8988T (cell line): ENCODE measurements around the gene SPHK1.

Source experiments
- DNase-seq: peaks from one replicate; pipeline ENCODE4 v3.0.0; 2011

Gene SPHK1

DNA sequence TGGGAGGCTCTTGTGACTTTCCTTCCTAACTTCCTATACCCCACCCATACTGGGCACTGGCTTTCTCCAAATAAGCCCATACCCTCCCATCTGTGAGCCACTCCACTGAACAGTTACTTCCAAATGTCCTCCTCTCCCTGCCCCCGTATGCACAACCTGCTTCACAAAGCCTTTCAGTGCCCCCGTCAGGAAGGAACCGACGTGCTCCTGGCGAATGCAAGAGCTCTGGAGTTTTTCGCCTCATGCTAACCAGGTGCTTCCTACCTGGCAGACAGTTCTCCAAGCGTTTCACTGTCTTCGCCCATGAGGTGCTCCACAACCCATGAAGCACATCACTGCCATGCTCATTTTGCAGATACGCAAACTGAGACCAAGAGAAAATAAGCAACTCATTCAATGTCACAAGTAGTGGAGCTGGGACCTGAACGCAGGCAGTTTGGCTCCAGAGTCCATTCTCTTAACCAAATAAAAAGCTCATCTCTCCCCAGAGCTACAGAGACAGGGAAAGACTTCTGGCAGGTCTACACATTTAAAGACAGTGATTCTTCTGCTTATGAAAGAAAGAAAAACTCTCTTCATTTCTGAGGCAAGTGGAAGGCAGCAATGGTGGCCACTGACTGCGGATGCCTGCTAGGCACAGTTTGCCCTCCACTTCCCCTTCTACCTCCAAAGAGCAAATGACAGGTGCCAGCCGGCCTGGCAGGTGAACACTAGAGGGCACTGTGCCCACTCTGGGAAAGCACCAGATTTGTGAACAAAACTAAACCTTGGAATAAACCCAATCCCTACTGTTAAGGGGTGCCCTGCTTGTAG is 23.8 kb downstream of the SPHK1 start:
- DNase-seq, result no peak

GRCh38 chr17:76410328-76410965 is 26.0 kb downstream of the SPHK1 start:
- no peak for DNase-seq

DNA sequence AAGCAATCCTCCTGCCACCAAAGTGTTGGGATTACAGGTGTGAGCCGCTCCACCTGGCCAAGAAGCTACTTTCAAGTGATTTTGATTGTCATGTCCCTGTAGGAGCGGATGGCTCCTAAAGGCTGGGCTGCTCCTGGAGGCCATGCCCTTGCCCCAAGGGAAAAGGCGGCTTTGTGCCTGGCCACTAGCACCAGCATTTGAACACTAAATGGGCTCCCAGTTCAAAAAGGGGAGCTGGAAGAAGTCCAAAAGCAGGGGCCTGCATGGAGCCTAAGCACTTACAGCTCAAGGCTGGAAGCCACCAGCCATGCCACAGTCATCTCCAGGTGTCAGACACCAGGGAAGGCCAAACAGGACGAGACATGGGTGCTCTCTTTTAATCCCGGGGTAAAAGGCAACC is 26.8 kb downstream of the SPHK1 start:
- DNase-seq, result no peak

DNA sequence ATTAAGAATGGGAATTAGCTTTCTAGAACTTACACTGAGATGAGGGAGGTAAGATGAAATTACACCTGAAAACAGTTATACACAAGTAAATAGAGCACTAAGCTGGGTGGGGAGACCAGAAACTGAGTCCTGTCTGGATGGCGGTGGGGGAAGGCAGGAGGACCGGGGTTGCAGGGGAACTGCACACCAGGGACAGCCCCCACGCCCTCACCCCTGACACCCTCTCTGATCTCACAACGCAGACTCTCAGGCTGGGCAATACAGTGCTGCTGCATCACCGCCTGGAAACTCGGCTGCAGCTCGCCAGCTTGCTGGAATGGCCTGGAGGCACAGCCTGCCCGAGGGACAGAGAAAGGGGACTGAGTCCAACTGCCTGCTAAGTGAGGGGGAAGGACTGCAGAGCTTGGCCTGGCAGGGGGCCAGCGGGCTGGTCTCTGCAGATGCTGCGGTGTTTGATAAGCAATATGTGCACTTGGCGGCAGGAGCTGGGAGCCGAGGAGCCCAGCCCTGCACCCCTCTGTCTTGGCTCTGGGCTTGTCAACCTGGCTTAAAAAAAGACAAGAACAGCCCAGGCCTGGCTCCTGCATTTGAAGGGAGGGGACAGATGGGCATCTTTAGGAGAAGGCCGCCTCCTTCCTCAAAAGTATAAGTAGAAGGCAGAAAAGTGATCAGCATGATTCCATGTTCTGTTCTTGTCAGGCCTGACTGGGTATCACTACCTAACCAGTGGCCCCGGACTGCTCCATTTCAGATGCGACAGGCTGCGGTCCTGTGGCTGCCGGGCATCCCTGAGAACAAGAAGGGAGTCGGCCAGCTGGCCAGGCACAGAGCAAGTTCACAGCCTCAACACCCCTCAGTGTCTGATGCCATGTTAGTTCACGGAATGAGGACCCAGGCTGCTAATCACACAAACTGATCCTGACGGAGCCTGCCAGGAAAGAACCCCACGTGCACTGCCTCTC is 30.2 kb downstream of the SPHK1 start:
- no peak for DNase-seq

GRCh38 chr17:76415786-76416185 is 31.4 kb downstream of the SPHK1 start:
- no peak for DNase-seq

DNA sequence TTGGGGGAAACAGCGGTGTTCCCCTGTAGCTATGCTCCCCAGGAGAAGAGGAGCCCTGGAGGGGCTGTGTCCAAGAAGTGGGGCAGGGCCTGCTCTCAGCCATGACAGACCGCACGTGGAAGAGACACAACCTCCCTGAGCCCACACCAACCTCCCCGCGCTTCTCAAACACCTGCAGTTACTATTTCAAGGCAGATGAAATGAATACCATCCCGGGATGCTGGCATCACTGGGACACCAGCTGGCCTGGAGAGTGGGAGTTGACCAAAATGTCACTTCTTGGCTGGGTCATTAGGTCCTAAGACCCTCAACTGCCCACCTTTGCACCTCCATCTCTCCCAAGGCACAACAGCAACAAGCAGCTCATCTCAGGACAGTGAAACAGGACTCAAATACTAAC is 32.0 kb downstream of the SPHK1 start:
- no peak for DNase-seq

DNA sequence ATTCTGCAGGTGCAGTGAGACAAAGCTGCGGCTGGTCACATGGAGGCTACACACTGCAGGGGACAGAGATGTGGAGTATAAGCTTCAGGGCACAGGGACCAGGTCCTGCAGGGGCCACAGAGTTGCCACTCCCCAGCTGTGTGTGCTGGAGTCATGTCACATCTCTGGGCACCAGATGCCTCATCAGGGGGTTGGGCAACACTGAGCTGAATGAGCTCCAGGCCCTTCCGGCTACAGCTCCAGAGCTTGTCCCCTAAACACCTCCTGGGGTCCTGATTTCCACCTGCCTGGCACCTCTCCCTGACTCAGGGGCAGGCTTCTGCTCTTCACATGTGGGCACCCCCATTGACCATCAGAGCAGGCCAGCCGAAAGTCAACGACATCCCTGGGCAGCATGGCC is 32.5 kb downstream of the SPHK1 start:
- DNase-seq, result no peak

DNA sequence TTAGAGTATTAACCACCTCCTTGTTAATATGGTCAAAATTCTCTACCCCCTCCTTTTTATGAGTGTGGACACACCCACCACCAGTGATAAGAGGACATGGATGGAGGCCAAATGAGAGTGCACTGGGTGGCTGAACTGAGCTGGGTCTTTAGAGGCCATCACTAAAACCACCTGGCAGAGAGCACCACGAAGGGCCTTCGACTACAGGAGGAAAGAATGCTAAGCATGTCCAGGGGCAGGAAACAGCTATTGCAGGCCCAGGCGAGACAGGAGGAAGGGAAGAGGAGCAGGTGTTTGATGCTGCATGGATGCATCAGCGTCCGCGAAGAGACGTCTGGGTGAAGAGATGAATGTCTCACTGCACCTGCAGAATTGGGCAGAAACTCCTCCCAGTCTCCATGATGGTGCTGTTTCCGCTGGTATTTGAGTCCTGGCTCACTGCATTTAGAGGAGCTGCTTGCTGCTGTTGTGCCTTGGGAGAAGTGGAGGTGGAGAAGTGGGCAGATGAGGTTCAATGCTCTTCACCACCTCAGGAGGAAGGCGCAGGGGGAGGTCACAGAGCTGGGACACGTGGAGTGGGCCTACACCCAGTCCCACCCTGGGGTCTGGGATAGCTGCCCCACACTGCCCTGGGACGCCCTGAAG is 33.2 kb downstream of the SPHK1 start:
- no peak for DNase-seq

DNA sequence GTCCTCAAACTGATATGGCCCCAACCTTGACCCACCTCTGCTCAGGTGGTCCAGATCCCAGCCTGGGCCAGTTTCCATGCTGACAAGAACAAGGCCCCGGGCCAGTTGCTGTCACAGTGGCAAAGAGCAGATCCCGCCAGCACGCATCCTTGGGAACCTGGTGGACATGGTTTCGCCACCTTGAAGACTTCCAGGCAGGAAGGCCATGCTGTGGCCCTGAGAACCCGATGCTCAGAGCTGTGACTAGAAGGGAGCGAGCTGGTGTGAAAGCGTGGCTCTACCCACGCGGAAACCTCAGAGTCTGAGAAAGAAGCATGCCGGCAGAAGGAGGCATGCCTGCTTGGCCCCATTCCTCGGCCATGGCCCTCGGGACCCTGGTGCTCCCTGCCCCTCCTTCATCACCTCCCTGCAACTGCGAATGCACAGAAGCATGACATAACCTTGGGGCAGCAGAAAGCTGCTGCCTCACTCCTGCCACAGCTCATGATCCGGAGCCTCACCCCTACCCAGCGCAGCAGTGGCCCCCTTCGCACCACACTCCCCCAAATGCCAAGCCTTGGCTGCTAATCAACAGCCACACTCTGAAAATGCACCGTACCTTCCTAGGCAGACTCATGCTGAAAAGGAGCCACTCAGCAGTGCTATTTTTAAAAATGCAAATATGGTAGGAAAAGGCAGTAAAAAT is 35.3 kb downstream of the SPHK1 start:
- no peak for DNase-seq

- DNase-seq, result no peak
Observed at GRCh38 chr17:76420356-76421043, 36.1 kb downstream of the SPHK1 start.

DNA sequence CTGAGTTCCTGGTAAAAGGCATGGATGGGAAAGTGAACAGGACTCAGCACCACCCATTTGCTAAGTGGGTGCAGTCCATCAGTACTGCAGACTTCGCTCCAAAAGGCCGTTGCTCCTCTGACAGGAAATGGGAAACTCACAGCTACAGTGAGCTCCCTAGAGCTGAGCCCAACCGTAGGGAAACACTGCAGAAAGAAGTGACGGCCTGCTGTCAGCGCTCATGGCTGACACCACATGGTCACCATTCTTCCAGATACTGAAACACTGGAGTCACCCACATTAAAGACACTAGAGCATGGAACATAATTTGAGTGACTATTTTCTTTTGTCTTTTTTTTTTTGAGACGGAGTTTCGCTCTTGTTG is 36.6 kb downstream of the SPHK1 start:
- no peak for DNase-seq

- DNase-seq, result no peak
Observed at GRCh38 chr17:76422406-76422805, 38.0 kb downstream of the SPHK1 start.

- DNase-seq, result no peak
Observed at GRCh38 chr17:76422860-76423259, 38.5 kb downstream of the SPHK1 start.

DNA sequence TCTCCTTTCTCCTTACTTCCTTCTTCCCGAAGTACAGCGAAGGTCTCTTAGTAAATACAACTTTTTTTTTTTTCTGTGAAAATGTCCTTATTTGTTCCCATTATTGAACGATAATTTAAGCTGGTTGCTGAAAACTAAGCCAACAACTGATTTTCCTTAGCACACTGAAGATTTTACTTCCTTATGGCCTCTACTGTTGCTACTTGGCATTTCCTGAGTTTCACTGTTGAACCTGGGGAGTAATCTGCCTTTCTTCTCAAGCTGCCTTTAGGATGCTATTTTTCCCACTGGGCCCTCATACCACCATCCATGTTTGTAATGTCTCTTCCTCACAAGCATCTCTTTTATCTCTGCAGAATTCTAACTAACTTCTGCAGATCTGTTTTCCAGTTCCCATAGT is 42.4 kb downstream of the SPHK1 start:
- no peak for DNase-seq

DNA sequence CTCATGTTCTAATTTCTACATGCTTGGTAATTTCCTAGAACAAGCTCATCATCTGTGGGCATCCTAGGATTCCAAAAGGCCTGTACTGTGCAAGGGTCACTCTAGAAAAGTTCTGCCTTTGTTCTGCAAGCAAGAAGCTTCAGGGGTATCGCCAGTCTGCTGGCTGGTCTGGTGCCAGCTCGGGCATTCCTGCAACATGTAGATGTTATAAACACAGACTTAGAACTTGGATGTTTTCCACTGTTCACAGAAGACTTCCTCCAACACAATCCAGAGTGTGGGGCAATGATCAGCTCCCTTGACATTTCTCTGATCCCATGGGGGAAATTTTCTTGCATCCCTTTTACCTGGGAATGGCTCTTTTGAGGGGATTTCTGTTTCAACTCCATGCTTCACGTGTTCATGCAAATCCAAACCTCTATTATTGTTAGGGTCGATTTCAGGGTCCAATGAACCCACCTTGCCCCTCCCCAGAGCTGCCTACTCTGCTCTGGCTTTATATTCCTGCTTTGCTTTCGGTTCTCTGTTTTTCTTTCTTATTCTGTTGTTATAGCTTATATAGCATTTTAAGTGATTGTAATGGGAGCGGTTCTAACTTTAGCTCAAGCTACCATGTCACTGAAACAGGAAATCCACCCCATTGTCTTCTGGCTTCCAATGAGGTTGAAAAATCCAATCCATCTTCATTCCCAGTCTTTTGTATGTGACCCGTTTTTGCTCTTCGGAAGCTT is 43.3 kb downstream of the SPHK1 start:
- no peak for DNase-seq

GRCh38 chr17:76428511-76428910 is 44.1 kb downstream of the SPHK1 start:
- DNase-seq, result no peak

GRCh38 chr17:76431509-76431908 is 47.1 kb downstream of the SPHK1 start:
- no peak for DNase-seq

GRCh38 chr17:76432004-76432403 is 47.6 kb downstream of the SPHK1 start:
- no peak for DNase-seq

DNA sequence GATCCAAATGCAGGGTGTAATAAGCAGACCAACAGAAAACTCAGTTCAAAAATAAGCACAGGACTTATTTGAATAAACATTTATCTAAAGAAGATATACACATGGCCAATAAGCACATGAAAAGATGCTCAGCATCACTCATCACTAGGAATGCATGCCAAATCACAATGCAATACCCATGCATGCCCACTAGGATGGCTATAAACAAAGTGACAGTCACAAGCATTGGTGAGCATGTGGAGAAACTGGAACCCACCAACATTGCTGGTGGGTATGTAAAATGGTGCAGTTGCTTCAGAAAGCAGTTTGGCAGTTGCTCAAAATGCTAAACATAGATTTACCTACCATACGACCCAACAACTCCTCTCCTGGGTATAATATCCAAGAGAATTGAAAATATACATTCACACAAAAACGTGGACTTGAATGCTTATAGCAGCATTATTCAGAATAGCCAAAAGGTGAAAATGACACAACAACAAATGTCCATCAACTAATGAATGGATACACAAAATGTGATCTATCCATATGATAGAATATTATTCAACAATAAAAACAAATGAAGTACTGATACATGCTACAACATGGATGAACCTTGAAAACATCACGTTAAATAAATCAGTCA is 48.4 kb downstream of the SPHK1 start:
- no peak for DNase-seq

GRCh38 chr17:76433693-76434092 is 49.3 kb downstream of the SPHK1 start:
- no peak for DNase-seq

DNA sequence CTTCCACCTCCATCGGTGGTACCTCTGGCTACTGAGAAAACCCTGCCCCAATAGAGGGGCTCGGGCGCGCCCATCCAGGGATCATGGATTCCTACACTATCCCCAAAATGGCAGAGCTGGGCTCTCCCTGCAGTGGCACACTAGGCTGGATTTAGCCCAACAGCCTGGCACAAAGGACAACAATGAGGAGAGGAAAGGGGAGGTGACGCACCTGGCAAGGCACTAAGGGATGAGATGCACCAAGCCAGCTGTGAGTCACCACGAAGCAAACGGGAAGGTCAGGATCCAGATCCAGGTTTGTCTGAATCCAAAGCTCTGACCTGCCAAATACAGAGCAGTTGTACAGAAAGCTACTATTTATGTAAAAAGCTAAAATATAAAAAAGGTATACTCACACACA is 50.5 kb downstream of the SPHK1 start:
- no peak for DNase-seq
